Ovary (tissue), 3 donors: ENCODE results near the gene PTPRK.

Experiments
- CTCF ChIP-seq, 3 donors: fragments of 450-650 bp in 2 of 3; fragments of 200-600 bp in 1 of 3; IDR thresholded peaks; one replicate each; pipeline versions ENCODE4 v1.5.1 to v1.8.0; 2016 to 2022; ENCODE audit warnings: antibody characterized with exemption in 3 of 3, mild to moderate bottlenecking in 1 of 3
- EP300 ChIP-seq: sonication (generic); formaldehyde crosslinking; IDR thresholded peaks from one replicate; pipeline ENCODE4 v1.6.1; 2017; ENCODE audit warnings: antibody characterized with exemption
- POLR2A ChIP-seq: fragments of 450-650 bp; IDR thresholded peaks from one replicate; pipeline ENCODE4 v1.6.1; 2017; ENCODE audit warnings: antibody characterized with exemption, mild to moderate bottlenecking, moderate library complexity
- donor health status: DM: no; HTN: no; CAD: no.

- no peak for TF ChIP-seq CTCF (IDR thresholded peaks at IDR 0.05)
- no peak for TF ChIP-seq POLR2A
- TF ChIP-seq EP300 = no peak
Observed at GRCh38 chr6:127992144-127992543, 528.3 kb downstream of the PTPRK start.
